HepG2 (cell line): ENCODE results near the gene CLEC10A.

Experiments
- SALL1 ChIP-seq: sonication (generic); formaldehyde crosslinking; IDR thresholded peaks from 2 replicates; pipeline ENCODE4 v1.8.0; 2022; ENCODE audit warnings: mild to moderate bottlenecking, missing genetic modification reagents
- TBL1XR1 ChIP-seq: fragments of 150-350 bp; IDR thresholded peaks from 2 replicates; pipeline ENCODE4 v1.6.1; 2014; ENCODE audit warnings: borderline replicate concordance, low read length; ENCODE audit not compliant: partially characterized antibody
- ZNF530 ChIP-seq: sonication (generic); formaldehyde crosslinking; IDR thresholded peaks from 2 replicates; pipeline ENCODE4 v1.5.0; 2020; ENCODE audit warnings: low read depth, mild to moderate bottlenecking, missing genetic modification reagents
- ZNF780A ChIP-seq: sonication (generic); formaldehyde crosslinking; IDR thresholded peaks from 2 replicates; pipeline ENCODE4 v1.8.0; 2022; ENCODE audit warnings: mild to moderate bottlenecking, missing genetic modification reagents, moderate library complexity
- TF ChIP-seq, protein P1 (sequence below): sonication (generic); formaldehyde crosslinking; IDR thresholded peaks from 2 replicates; pipeline ENCODE4 v1.8.0; 2022; ENCODE audit warnings: missing genetic modification reagents, mild to moderate bottlenecking, moderate library complexity, borderline replicate concordance
- TF ChIP-seq, protein P2 (sequence below), 2 experiments: IDR thresholded peaks; 2 replicates each; pipeline ENCODE4 v1.6.1; 2011 to 2012; ENCODE audit warnings: low read length in 2 of 2, borderline replicate concordance in 1 of 2, low read depth in 1 of 2, mild to moderate bottlenecking in 1 of 2, moderate library complexity in 1 of 2
- TF ChIP-seq, protein P3 (sequence below): sonication (generic); formaldehyde crosslinking; IDR thresholded peaks from 2 replicates; pipeline ENCODE4 v1.5.0; 2020; ENCODE audit warnings: mild to moderate bottlenecking, missing genetic modification reagents, moderate library complexity

DNA sequence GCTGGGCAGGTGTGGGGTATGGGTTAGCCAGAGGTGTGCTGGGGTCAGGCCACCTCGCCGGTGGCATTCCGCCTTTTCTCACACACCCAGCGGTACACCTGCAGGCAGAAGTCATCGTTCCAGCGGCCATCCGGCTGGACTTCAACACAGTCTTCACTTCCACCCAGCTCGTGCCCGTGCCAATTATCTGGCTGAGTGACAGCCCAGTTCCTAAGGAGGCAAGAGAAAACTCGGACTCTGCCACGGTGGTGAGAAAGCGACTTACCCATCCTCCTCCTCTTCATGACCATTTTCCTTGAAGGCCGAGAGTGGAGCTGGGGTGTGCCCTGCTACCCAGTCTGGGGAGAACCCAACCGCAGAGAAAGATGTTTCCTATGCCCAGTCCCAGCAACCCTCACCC, 21.5 kb upstream of the CLEC10A start:
- TF ChIP-seq TBL1XR1 (no peak), ZNF780A (no peak), ZNF530 (CRISPR knock-in tag) (no peak), SALL1 (no peak)
- TF ChIP-seq, protein P1, sequence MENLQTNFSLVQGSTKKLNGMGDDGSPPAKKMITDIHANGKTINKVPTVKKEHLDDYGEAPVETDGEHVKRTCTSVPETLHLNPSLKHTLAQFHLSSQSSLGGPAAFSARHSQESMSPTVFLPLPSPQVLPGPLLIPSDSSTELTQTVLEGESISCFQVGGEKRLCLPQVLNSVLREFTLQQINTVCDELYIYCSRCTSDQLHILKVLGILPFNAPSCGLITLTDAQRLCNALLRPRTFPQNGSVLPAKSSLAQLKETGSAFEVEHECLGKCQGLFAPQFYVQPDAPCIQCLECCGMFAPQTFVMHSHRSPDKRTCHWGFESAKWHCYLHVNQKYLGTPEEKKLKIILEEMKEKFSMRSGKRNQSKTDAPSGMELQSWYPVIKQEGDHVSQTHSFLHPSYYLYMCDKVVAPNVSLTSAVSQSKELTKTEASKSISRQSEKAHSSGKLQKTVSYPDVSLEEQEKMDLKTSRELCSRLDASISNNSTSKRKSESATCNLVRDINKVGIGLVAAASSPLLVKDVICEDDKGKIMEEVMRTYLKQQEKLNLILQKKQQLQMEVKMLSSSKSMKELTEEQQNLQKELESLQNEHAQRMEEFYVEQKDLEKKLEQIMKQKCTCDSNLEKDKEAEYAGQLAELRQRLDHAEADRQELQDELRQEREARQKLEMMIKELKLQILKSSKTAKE (CRISPR knock-in tag) = no peak
- TF ChIP-seq, protein P2, sequence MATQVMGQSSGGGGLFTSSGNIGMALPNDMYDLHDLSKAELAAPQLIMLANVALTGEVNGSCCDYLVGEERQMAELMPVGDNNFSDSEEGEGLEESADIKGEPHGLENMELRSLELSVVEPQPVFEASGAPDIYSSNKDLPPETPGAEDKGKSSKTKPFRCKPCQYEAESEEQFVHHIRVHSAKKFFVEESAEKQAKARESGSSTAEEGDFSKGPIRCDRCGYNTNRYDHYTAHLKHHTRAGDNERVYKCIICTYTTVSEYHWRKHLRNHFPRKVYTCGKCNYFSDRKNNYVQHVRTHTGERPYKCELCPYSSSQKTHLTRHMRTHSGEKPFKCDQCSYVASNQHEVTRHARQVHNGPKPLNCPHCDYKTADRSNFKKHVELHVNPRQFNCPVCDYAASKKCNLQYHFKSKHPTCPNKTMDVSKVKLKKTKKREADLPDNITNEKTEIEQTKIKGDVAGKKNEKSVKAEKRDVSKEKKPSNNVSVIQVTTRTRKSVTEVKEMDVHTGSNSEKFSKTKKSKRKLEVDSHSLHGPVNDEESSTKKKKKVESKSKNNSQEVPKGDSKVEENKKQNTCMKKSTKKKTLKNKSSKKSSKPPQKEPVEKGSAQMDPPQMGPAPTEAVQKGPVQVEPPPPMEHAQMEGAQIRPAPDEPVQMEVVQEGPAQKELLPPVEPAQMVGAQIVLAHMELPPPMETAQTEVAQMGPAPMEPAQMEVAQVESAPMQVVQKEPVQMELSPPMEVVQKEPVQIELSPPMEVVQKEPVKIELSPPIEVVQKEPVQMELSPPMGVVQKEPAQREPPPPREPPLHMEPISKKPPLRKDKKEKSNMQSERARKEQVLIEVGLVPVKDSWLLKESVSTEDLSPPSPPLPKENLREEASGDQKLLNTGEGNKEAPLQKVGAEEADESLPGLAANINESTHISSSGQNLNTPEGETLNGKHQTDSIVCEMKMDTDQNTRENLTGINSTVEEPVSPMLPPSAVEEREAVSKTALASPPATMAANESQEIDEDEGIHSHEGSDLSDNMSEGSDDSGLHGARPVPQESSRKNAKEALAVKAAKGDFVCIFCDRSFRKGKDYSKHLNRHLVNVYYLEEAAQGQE (IDR thresholded peaks at IDR 0.05; ENCODE audit: borderline replicate concordance in 1 of 2, low read depth in 1 of 2, low read length in 2 of 2) = no peak
- TF ChIP-seq, protein P3, sequence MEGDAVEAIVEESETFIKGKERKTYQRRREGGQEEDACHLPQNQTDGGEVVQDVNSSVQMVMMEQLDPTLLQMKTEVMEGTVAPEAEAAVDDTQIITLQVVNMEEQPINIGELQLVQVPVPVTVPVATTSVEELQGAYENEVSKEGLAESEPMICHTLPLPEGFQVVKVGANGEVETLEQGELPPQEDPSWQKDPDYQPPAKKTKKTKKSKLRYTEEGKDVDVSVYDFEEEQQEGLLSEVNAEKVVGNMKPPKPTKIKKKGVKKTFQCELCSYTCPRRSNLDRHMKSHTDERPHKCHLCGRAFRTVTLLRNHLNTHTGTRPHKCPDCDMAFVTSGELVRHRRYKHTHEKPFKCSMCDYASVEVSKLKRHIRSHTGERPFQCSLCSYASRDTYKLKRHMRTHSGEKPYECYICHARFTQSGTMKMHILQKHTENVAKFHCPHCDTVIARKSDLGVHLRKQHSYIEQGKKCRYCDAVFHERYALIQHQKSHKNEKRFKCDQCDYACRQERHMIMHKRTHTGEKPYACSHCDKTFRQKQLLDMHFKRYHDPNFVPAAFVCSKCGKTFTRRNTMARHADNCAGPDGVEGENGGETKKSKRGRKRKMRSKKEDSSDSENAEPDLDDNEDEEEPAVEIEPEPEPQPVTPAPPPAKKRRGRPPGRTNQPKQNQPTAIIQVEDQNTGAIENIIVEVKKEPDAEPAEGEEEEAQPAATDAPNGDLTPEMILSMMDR = no peak
